GM19023 (cell line): Measurements from ENCODE around the gene ADGRL1.
"Not testable (repeated sequence)": the region's sequence is repeated elsewhere in the genome, so short reads cannot be mapped to it uniquely, and the experiment has no call there.

Source experiments
- ATAC-seq: cut with Tn5 transposase; IDR thresholded peaks from one replicate; pipeline ENCODE4 v1.9.1; 2021; ENCODE audit warnings: mild to moderate bottlenecking, moderate library complexity; ENCODE audit not compliant: unreplicated experiment

Gene ADGRL1

DNA sequence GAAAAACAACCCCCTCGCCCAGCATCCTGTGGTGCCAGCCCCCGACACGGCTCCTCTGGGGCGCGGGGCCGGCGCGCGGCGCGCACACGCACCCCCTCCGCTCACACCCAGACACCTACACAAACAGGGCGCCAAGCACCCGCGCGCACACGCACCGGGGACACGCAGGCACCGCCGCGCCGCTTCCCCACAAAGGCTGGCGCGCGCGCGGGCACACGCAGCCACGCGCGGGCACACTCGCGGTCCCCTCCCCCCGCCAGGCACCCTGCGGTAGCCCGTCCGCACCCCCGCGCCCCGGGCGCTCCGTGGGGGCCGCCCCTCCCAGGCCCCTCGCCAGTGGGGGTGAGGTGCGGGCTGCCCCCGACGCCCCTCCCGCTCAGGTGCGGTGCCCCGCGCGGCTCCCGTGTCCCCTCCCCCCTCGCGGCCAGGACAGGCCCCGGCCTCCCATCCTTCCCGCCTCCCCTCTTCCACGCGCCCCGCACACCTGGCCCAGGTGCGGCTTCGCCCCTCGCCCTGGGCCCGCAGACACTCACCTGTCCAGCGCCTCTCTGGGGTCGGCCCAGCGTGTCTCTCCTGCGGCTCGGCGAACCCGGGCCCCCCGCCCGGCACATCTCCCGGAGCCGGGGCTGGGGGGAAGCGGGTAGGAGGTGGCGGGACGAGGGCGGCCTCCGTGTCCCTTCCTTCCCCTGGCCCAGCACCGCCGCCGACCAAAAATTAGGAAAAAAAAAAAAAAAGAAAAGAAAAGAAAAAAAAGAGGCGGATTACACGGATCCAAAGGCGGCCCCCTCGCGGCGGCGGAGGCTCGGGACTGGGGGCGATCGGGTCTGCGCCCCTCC lies at the start of gene ADGRL1:
Gene ADGRL1, minus strand, starts transcription at position 718 of the 836 bp plus-strand sequence. CDS start 22,567 bp downstream, outside the sequence.
- ATAC-seq: not testable (repeated sequence)

DNA sequence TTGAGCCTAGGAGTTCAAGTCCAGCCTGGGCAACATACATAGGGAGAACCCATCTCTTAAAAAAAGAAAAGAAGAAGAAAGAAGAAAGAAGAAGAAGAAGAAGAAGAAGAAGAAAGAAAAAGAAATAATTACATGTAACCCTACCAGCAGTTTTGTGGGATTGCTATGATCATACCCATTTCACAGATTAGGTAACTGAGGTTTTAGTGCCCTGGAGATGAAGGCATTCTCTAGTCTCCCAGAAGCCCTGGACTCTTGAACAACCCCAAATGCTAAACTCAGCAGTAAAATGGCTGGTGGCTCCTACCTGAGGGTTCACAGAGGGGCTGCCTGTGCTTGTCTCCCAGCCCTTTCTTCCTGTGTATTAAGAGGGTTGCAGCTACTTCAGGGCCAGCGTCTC lies 49.3 kb upstream of the ADGRL1 start:
- ATAC-seq: not testable (repeated sequence)

- not testable (repeated sequence) for ATAC-seq
Observed at GRCh38 chr19:14253822-14254599, 48.0 kb upstream of the ADGRL1 start.

DNA sequence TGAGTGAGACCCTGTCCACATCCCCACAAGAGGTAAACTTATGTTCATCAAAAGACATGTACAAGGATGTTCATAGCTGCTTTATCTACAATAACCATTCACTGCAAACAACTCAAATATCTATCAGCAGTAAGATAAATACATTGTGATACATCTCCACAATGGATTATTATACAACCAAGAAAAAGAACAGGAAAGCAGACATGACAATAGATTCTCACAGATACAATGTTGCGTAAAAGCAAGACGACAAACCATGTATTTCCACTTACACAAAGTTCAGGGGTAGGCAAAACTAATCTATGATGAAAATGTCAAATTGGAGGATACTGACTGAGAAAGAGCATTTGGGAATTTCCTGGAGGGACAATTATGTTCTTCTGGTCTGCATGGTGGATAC lies 46.2 kb upstream of the ADGRL1 start:
- ATAC-seq: not testable (repeated sequence)

DNA sequence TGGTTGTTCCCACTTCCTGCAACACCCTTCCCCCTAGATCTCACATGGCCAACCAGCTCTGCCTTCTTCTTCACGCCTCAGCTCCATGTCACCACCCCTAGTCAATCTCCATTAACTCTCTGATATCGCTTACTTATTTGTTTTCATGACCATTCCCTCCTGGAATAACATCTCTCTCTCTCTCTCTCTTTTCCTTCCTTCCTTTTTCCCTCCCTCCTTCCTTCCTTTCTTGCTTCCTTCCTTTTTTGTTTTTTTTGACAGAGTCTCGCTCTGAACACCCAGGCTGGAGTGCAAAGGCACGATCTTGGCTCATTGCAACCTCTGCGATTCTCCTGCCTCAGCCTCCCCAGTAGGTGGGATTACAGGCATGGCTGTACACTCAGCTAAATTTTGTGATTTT lies 44.9 kb upstream of the ADGRL1 start:
- no peak for ATAC-seq

- not testable (repeated sequence) for ATAC-seq
Observed at GRCh38 chr19:14250315-14250714, 44.3 kb upstream of the ADGRL1 start.

- not testable (repeated sequence) for ATAC-seq
Observed at GRCh38 chr19:14249891-14250290, 43.9 kb upstream of the ADGRL1 start.

DNA sequence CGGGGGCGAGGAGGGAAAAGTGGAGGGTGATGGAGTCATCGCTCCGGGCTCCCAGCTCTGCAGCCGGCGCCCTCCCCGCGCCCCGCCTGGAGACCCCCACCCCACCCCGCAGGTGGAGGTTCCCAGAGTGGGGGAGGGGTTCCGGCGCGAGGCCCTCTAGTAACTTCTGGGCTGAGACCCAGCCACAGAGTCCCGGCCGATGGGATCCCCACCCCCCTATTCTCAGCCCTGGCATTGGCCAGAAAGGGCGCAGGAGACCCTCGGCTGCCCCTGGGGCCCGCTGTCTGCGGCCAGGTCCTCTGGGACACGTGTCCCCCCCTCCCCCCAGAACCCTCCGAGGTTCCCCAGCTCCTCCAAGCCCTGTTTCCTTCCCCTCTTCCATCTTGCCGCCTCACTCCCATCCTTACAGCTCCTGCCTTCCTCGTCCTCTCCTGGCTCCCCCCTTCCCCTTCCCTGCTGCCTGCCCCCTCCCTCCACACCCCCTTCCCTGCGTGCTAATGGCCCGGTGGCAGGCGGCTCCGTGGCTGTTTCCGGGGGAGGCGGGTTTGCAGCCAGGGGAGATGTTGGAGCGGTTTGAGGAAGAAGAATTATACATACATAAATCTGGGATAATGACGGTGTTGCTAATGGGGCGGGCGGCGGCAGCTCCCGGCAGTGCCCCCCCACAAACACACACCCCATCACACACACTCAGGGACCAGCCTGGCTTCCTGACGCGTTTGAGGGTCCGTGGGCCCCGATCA lies 43.2 kb upstream of the ADGRL1 start:
- not testable (repeated sequence) for ATAC-seq

DNA sequence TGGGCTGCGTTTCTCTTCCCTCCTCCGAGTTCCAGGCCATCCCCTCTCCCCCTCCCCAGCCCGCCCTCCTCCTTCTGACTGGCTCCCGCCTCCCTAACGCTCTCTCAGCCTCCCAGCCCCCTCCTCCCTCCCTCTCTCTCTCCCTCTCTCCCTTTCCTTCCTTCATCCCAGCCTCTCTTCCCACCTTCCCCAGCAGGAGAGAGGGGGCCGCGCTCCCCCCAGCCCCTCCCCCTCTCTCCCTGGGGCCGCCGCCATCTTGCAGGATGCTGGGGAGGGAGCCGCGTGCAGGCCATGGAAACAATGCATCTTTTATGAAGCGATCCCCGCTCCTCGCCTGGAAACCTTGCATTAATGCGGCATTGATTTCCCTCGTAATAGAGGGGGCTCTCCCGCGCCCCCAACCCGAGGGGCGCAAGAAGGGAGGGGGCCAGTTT lies 42.6 kb upstream of the ADGRL1 start:
- ATAC-seq: no peak

- not testable (repeated sequence) for ATAC-seq
Observed at GRCh38 chr19:14247548-14248471, 41.8 kb upstream of the ADGRL1 start.

DNA sequence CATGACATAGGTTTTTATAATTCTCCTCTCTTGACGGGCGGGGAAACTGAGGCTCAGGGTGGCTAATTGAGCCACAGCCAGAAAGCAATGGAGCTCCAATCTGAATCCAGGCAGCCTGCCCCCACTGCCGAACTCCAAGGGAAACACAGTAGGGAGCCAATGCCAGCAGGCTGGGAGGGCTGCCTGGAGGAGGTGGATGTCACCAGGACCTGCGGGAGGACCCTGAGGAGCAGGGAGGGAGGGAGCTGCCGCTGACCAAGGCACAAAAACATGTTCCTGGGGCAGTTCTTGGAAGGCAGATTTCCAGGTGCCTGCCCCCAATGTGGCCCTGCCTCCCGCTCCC lies 41.2 kb upstream of the ADGRL1 start:
- ATAC-seq: not testable (repeated sequence)

DNA sequence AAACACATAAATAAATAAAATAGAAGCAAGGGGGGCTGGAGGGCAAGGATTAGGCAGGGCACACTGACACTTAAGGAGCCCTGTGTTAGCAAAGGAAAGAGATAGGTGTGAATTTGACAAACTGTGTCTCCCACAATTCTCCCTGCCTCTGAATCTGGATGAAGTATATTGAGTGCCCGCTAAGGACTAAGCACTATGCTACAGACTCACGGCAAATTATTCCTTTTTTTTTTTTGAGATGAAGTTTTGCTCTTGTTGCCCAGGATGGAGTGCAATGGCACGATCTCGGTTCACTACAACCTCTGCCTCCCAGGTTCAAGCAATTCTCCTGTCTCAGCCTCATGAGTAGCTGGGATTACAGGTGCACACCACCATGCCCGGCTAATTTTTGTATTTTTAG lies 38.4 kb upstream of the ADGRL1 start:
- not testable (repeated sequence) for ATAC-seq

GRCh38 chr19:14243718-14244117 lies 37.7 kb upstream of the ADGRL1 start:
- not testable (repeated sequence) for ATAC-seq

DNA sequence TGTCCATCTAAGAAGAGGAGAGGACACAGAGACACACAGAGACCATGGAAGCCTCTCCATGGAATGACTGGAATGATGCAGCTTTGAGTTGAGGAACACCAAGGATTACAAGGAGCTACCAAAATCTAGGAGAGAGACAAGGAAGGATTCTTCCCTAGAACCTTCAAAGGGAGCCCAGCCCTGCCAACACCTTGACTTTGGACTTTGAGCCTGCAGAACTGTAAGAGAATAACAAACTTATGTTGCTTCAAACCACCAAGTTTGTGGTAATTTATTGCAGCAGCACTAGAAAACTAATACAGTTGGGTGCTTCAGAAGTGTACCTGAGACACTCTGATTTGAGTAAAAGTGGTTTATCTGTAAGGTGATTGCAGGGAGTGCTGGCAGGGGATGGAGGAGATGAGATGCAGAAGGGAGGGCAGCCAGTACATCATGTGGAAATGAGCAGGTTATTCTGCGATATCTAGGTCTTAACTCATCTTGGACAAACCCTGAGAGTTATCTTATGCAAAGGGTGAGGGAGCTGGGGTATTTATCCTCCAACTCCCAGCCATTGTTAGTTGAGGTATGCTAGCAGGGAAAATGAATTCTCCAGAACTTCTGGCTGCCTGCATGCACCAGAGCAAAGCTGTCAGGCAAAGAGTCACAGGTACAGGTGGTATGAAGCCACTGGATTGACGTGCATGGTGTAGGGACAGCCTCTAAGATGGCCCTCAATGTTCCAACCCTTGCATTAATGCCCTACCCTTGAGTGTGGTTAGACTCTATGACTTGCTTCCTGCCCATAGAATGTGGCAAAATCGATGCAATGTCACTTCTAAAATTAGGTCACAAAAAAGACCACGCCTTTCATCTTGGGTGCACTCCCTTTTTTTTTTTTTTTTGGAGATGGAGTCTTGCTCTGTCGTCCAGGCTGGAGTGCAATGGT lies 31.3 kb upstream of the ADGRL1 start:
- ATAC-seq: no peak

GRCh38 chr19:14232945-14233344 lies 27.0 kb upstream of the ADGRL1 start:
- not testable (repeated sequence) for ATAC-seq

GRCh38 chr19:14228446-14229071 lies 22.6 kb upstream of the ADGRL1 start:
- ATAC-seq: not testable (repeated sequence)

GRCh38 chr19:14226498-14226897 lies 20.5 kb upstream of the ADGRL1 start:
- ATAC-seq: not testable (repeated sequence)

DNA sequence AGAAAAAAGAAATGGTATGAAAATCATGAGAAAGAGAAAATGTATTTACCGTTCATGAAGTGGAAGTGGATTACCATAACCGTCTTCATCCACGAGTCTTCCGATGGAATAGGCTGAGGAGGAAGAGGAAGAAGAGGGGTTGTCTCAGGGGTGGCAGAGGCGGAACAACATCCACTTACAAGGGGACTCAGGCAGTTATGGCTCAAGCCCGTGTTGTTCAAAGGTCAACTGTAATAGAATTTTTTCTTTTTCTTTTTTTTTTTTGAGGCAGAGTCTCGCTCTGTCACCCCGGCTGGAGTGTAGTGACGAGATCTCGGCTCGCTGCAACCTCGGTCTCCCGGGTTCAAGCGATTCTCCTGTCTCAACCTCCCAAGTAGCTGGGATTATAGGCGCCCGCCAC lies 16.9 kb upstream of the ADGRL1 start:
- ATAC-seq: no peak

DNA sequence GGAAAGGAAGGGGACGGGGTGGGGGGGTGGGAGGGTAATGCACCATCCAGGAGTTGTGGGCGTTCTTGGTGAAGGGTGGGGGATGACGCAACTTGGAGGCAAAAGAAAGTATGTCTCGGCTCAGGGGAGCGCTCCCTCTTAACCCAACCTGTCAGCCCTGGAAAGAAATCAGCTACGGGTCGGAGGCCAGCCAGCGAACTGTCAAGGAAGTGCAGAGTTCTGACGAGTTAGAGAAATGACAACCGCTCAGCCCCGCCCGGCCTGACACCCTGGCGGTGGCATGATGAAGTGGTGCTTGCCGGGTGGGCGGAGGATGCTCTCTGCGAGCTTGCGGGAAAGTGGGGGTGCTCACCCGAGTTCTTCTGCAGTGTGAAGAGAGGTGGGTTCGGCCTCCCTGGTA lies 15.4 kb upstream of the ADGRL1 start:
- ATAC-seq: not testable (repeated sequence)
